HG02798 (cell line): ENCODE results near the gene EMID1.
A peak's percentile ranks its signal among the peaks of the same experiment; 100 is the strongest.

ENCODE experiments used
- ATAC-seq: cut with Tn5 transposase; IDR thresholded peaks from one replicate; pipeline ENCODE4 v1.9.1; 2021; ENCODE audit warnings: mild to moderate bottlenecking; ENCODE audit not compliant: unreplicated experiment, poor library complexity

EMID1 gene

DNA sequence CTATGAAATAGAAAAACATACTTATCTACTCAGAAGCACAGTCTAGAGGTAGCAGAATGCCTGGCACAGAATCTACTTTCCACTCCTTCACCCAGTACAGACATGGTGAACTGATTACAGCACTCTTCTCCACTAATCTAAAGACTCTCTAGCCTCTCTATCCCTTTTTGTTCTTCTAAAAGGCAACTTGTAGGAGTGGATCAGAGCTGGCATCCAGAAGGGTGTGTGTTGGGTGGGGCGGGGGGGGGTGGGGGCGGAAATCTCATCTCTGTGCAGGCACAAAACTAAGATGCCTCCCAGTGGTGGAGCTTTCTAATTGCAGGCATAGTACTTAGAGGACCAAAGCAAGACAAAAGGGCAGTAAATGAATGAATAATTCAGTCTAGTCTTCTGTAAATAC is 11.5 kb upstream of the EMID1 start:
- ATAC-seq = no peak

- no peak for ATAC-seq
These were observed 10.4 kb upstream of the EMID1 start for GRCh38 chr22:29195118-29195963.

DNA sequence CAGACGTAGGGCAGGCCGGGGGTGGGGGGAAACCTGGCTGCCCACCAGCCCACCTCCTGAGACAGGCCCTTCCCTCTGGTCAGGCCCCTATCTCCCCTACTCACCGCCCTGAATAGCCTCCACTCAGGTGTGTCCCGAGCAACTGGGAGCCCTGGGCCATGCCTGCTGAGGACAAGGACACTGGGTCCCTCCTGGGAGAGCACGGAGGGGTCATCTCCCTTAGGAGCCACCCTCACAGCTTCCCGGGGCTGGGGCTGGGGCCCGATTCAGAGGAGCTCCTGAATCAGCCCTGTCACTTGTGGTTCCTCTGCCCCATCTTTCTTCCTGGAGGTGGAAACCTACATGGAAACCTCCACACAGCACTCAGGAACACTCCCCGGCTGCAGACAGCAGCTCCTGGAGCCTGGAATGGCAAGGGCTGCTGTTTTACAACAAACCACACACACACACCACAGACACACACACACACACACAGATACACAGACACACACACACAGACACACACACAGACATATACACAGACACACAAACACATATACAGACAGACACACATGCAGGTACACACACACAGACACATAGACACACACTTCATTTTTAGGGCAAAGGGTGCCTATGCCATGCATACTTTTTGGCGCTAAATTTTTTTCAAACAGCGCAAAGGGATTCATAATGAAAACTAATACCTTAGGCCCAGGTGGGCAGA is 9.6 kb upstream of the EMID1 start:
- no peak for ATAC-seq

DNA sequence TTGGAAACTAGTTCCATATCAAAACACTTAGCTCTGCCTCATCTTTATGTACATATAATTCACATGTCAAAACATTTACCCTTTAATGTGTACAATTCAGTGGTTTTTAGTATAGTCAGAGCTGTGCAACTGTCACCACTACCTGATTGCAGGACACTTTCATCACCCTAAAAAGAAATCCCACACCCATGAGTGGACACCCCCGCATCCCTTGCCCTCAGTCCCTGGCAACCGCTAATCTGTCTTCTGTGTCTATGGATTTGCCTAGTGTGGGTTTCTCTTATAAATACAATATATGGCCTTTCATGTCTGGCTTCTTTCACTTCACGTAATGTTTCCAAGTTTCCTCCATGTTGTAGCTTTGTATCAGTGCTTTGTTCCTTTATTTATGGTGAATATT is 8.6 kb upstream of the EMID1 start:
- ATAC-seq = no peak

DNA sequence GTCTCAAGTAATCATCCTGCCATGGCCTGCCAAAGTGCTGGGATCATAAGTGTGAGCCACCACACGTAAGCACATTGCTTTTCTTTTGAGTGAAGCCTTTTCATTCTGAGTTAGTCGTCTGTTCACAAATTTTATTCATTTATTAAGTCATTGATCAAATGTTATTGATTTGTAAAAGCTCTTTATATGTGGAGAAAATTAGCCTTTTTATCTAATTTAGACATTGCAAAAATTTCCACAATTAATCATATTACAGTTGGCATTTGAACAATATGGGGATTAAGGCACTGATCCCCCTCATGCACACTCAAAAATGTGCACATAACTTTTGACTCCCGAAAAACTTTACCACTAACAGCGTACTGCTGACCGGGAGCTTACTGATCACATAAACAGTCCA is 7.5 kb upstream of the EMID1 start:
- no peak for ATAC-seq

DNA sequence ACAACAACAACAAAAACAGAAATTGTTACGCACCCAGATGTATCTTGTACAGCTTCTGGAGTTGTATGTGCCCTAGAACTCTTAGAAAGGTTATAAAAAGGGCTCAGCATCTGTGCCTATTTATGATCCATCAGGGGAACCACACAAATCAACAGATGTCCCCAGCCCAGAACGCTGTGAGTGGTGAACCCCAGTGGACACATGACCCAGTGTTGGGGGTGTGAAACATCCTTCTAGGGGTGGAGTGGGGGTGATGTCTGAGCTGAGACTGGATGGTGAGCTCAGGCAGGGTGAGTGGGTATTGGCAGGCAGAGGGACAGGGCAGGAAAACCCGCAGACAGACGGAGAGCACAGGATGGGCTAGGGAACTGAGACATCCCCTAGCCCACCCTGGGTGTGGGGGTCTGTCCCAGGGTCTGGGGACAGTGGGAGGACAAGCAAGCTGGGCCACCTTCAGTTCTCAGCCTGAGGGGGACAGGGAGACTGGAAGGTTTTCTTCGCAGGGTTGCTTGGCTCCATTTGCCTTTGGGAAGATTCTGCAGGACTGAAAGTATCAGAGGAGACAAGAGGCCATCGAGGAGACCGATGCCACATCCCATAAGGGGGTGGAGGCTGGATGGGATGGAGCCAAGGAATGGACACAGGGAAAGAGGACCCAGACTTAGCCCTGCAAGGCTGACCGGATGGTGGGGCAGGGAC is 5.8 kb upstream of the EMID1 start:
- ATAC-seq = no peak

DNA sequence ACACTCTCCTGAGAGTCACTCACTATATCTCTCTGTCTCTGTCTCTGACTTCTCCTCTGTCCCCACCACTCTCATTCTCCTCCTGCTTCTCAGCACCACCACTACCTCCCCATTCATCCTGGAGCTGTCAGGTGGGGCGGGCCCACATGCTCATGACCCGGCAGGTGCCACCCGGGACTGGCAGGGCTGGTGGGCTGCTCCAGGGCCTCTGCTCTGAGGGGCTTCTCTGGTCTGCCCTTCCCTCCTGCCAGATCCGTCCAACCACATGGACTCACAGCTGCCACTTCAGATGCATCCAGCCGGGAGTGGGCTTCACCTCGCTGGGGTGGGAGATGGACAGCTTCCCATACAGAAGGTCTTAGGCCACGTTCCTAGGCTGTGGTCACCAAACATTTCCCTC is 4.8 kb upstream of the EMID1 start:
- ATAC-seq = no peak

DNA sequence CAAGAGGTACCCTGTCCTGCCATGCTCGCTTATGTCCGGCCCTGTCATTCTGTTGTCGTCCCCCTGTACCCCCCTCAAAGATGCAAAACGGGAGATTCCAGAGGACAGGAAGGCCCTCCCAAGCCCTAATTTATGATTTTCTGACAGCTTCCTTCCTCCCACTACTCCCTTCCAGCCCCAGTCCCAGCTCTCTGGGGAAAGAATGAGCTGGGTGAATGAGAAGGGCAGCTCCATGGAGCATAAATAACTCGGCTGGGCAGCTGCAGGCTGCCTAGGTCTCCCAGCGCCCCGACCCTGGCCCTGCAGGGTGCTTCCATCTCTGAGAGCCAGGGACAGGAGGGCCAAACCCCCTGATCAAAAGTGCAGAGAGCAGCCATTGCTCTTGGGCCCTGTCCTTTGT is 3.9 kb upstream of the EMID1 start:
- ATAC-seq = no peak

- peak; percentile 67 for ATAC-seq
These were observed 3.2 kb upstream of the EMID1 start for GRCh38 chr22:29202212-29203192.

GRCh38 chr22:29203488-29204454 is 1.9 kb upstream of the EMID1 start:
- no peak for ATAC-seq

- ATAC-seq = no peak
These were observed 1.1 kb upstream of the EMID1 start for GRCh38 chr22:29204455-29205183.

GRCh38 chr22:29205252-29205593 is 473 bp upstream of the EMID1 start:
- no peak for ATAC-seq

DNA sequence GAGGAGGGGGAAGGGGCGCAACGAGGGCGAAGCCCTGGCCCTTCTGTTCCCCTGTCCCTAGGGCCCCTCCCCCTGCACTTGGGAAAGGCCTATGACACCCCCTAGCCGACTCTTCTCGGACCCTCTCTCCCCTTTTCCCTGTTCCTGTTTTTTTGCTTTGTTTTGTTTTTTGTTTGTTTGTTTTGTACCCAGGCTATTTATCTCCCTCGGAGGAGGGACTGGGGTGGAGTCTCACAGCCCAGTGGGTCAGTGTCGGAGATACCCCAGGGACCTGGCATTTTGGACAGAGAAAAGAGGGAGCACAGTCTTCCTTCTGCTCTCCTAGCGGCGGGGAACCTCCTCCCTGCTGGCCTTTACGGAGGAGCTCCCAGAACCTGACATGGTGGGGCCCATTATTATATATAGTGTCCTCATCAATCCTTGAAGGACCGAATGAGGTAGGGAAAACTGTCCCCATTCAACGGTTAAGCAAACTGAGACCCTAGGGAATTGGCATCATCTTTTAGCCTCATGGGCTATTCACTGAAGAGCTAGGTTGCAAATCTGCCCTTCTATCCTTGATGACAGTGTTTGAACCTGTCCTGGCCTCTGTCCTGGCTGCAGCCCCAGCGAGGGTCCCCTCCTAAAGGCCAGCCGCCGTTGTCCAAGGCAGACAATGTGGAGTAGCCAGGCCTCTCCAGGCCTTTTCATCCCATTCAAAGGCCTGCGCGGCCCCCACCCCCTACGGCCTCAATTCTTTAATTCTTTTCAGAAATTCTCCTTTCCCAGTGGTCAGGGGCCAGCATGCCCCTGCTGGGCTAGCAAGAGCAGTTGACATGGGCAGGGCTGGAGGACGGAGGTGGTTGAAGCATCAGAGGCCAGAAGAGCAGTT is 911 bp downstream of the EMID1 start:
- no peak for ATAC-seq

- no peak for ATAC-seq
These were observed 1.5 kb downstream of the EMID1 start for GRCh38 chr22:29207243-29207550.

DNA sequence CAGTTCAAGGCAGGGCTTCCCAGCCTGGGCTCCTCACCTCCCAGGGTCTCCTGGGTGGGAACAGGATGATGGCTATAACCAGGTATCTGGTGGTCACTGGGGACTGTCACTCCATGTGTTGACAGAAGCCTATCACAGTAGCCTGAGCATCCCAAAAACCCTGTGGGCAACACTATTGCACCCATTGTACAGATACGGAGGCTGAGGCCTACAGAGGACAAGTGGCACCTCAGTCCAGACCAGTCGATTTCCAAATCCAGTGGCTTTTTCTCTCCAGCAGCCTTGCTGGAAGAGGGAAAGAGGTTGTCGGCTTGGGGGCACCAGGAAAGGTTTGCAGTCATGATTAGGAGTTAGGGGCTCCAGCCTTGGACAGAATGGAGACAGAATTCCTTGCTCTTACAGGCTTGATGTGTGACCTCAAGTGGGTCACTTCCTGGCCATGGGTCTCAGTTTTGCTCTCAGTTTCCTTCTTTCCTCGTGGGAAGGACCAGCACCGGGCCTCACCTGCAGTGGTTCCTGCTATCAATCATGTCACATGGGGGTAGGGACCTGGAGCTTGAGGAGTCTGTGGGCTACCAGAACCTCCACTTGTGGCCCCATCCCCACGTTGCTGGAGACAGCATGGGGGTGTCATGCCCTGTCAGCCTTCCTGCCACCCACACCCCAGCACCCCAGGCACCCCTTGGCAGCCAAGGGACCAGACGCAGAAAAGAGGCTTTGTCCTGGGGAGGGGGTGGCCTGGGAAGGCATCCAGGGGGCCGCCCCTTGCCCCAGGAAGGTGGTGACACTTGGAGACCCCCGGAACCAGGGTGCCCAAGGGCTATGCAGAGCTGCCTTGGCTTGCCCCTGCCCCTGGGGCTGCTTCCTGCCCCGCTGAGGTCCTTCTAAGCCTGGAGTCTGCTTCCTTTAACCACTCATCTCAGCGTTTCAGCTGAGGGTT is 2.1 kb downstream of the EMID1 start:
- ATAC-seq = no peak

DNA sequence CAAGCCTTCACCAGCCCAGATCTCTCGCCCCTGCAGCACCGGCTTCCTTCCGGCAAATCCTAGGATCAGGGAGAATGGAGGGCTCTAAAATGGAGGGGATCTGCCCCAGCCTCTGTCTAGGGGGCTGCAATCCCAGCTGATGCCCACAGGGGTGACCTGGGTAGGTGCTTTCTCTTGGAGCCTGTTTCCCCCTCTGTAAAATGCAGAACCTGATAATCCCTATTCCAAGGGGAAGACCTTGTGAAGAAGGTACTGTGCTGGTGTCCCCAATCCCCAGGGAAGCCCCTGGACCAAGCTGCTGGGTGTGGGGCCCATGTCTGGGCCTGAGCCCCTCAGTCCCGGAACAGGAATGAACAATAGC is 2.8 kb downstream of the EMID1 start:
- ATAC-seq = no peak
